ACC112 (cell line): ENCODE results near the gene ARID1B.
A peak's percentile ranks its signal among the peaks of the same experiment; 100 is the strongest.
"Not testable (repeated sequence)": the region's sequence is repeated elsewhere in the genome, so short reads cannot be mapped to it uniquely, and the experiment has no call there.

Source experiments
- H2AFZ ChIP-seq: fragments of 200-600 bp; sonication (generic); one replicate; pipeline ENCODE4 v1.6.0; 2017; ENCODE audit warnings: antibody characterized with exemption, low read length; ENCODE audit not compliant: unreplicated experiment
- H3K27ac ChIP-seq: fragments of 200-600 bp; sonication (generic); 2 replicates; pipeline ENCODE4 v1.5.1; 2014; ENCODE audit warnings: low read depth, mild to moderate bottlenecking, antibody characterized with exemption, low read length, moderate library complexity
- H3K27me3 ChIP-seq: fragments of 200-600 bp; sonication (generic); 2 replicates; pipeline ENCODE4 v1.6.1; 2014; ENCODE audit warnings: mild to moderate bottlenecking, antibody characterized with exemption, low read length, moderate library complexity, mixed read lengths; ENCODE audit not compliant: insufficient read depth
- H3K36me3 ChIP-seq: fragments of 200-600 bp; sonication (generic); 2 replicates; pipeline ENCODE4 v1.6.1; 2016; ENCODE audit warnings: mild to moderate bottlenecking, antibody characterized with exemption, low read length, moderate library complexity, mixed read lengths; ENCODE audit not compliant: insufficient read depth
- H3K4me1 ChIP-seq: fragments of 200-600 bp; sonication (generic); one replicate; pipeline ENCODE4 v1.6.1; 2016; ENCODE audit warnings: low read length, mixed read lengths; ENCODE audit not compliant: insufficient read depth, unreplicated experiment, control insufficient read depth
- H3K4me3 ChIP-seq: fragments of 200-600 bp; sonication (generic); 2 replicates; pipeline ENCODE4 v1.5.1; 2014; ENCODE audit warnings: mild to moderate bottlenecking, low read depth, low read length
- H3K79me2 ChIP-seq: fragments of 200-600 bp; sonication (generic); one replicate; pipeline ENCODE4 v1.6.0; 2016; ENCODE audit warnings: low read length; ENCODE audit not compliant: control insufficient read depth, unreplicated experiment, insufficient read depth

Gene ARID1B

GRCh38 chr6:156976216-156977127 lies 199.3 kb downstream of the ARID1B start:
- Histone ChIP-seq H3K79me2 (peaks cover 71% of the 10 kb centered on the region), H2AFZ (no peak overlapping the region), H3K27me3 (no peaks in the 10 kb centered on the region), H3K27ac (peak overlapping the region; percentile 56), H3K4me1 (peaks cover 18% of the 10 kb centered on the region), H3K36me3 (no peaks in the 10 kb centered on the region), H3K4me3 (peak overlapping the region; percentile 73)

- no peaks in the 10 kb centered on the region for H3K36me3 ChIP-seq
- no peak overlapping the region for H3K27ac ChIP-seq
- peaks cover 18% of the 10 kb centered on the region for H3K4me1 ChIP-seq
- H3K4me3 ChIP-seq: no peak overlapping the region
- H3K79me2 ChIP-seq: peaks cover 73% of the 10 kb centered on the region
- H3K27me3 ChIP-seq: no peaks in the 10 kb centered on the region
- no peak overlapping the region for H2AFZ ChIP-seq
Observed at GRCh38 chr6:156977527-156978291, 200.5 kb downstream of the ARID1B start.

GRCh38 chr6:156978948-156979347 lies 201.8 kb downstream of the ARID1B start:
- Histone ChIP-seq H2AFZ (no peak overlapping the region), H3K4me3 (no peak overlapping the region), H3K27ac (no peak overlapping the region), H3K79me2 (peaks cover 81% of the 10 kb centered on the region), H3K36me3 (no peaks in the 10 kb centered on the region), H3K4me1 (peaks cover 24% of the 10 kb centered on the region), H3K27me3 (no peaks in the 10 kb centered on the region)

- Histone ChIP-seq H3K4me3 (no peak overlapping the region), H3K4me1 (peaks cover 23% of the 10 kb centered on the region), H3K79me2 (peaks cover 81% of the 10 kb centered on the region), H2AFZ (no peak overlapping the region), H3K27me3 (no peaks in the 10 kb centered on the region), H3K27ac (no peak overlapping the region), H3K36me3 (no peaks in the 10 kb centered on the region)
Observed at GRCh38 chr6:156980515-156980914, 203.3 kb downstream of the ARID1B start.

- Histone ChIP-seq H3K4me3 (no peak overlapping the region), H3K79me2 (peaks cover 79% of the 10 kb centered on the region), H3K27ac (no peak overlapping the region)
Observed at GRCh38 chr6:156980948-156981347, 203.8 kb downstream of the ARID1B start.

GRCh38 chr6:156982168-156982567 lies 205.0 kb downstream of the ARID1B start:
- H3K36me3 ChIP-seq: no peaks in the 10 kb centered on the region
- no peak overlapping the region for H3K27ac ChIP-seq
- H3K4me1 ChIP-seq: peaks cover 20% of the 10 kb centered on the region

More at GRCh38 chr6:156980948-156981347, 203.8 kb downstream of the ARID1B start:
- Histone ChIP-seq H3K27me3 (no peaks in the 10 kb centered on the region), H2AFZ (no peak overlapping the region), H3K36me3 (no peaks in the 10 kb centered on the region), H3K4me1 (peaks cover 20% of the 10 kb centered on the region)

GRCh38 chr6:156982864-156983263 lies 205.7 kb downstream of the ARID1B start:
- H3K27ac ChIP-seq, H3K36me3 ChIP-seq, H3K27me3 ChIP-seq, H2AFZ ChIP-seq, H3K4me3 ChIP-seq: not testable (repeated sequence)
- H3K4me1 ChIP-seq: peaks cover 17% of the 10 kb centered on the region
- H3K79me2 ChIP-seq: peaks cover 66% of the 10 kb centered on the region

More at GRCh38 chr6:156982168-156982567, 205.0 kb downstream of the ARID1B start:
- Histone ChIP-seq H3K27me3 (no peaks in the 10 kb centered on the region), H3K4me3 (no peak overlapping the region), H2AFZ (no peak overlapping the region), H3K79me2 (peaks cover 68% of the 10 kb centered on the region)

- Histone ChIP-seq H3K36me3 (no peaks in the 10 kb centered on the region), H3K27ac (no peak overlapping the region), H3K4me1 (peaks cover 23% of the 10 kb centered on the region), H3K4me3 (no peak overlapping the region), H3K79me2 (peaks cover 67% of the 10 kb centered on the region), H3K27me3 (no peaks in the 10 kb centered on the region), H2AFZ (no peak overlapping the region)
Observed at GRCh38 chr6:156984178-156984738, 207.1 kb downstream of the ARID1B start.

GRCh38 chr6:156985309-156985708 lies 208.1 kb downstream of the ARID1B start:
- no peaks in the 10 kb centered on the region for H3K36me3 ChIP-seq
- H3K79me2 ChIP-seq: peaks cover 66% of the 10 kb centered on the region
- no peak overlapping the region for H3K4me3 ChIP-seq
- no peak overlapping the region for H3K27ac ChIP-seq
- no peaks in the 10 kb centered on the region for H3K27me3 ChIP-seq
- H3K4me1 ChIP-seq: peaks cover 23% of the 10 kb centered on the region
- H2AFZ ChIP-seq: no peak overlapping the region

GRCh38 chr6:156988276-156989158 lies 211.3 kb downstream of the ARID1B start:
- no peaks in the 10 kb centered on the region for H3K27me3 ChIP-seq
- H3K4me1 ChIP-seq: peaks cover 32% of the 10 kb centered on the region
- H3K27ac ChIP-seq: no peak overlapping the region
- H2AFZ ChIP-seq: no peak overlapping the region
- no peak overlapping the region for H3K4me3 ChIP-seq
- H3K36me3 ChIP-seq: no peaks in the 10 kb centered on the region
- H3K79me2 ChIP-seq: peaks cover 57% of the 10 kb centered on the region
